Measurements from ENCODE around the gene CMTM7.
A peak's percentile ranks its signal among the peaks of the same experiment; 100 is the strongest.
"Not testable (repeated sequence)": the region's sequence is repeated elsewhere in the genome, so short reads cannot be mapped to it uniquely, and the experiment has no call there.

The CMTM7 gene

GRCh38 chr3:32381922-32382321, 9.7 kb upstream of the CMTM7 start:
- no peak for DNase-seq (ENCODE audit: low read depth)
- H3K4me3 ChIP-seq (ENCODE audit: low read length) = no peak overlapping the region
- TF ChIP-seq CTCF (IDR thresholded peaks at IDR 0.05; ENCODE audit: insufficient read depth, low read depth, low read length, missing control alignments) = no peak

GRCh38 chr3:32383136-32383711, 8.4 kb upstream of the CMTM7 start:
- no peak for DNase-seq (ENCODE audit: low read depth)

GRCh38 chr3:32384938-32385337, 6.7 kb upstream of the CMTM7 start:
- TF ChIP-seq CTCF (IDR thresholded peaks at IDR 0.05; ENCODE audit: insufficient read depth, low read depth, low read length, missing control alignments) = no peak
- H3K4me3 ChIP-seq (ENCODE audit: low read length) = no peak overlapping the region
- no peak for DNase-seq (ENCODE audit: low read depth)

More at GRCh38 chr3:32383136-32383711, 8.4 kb upstream of the CMTM7 start:
- no peak overlapping the region for H3K4me3 ChIP-seq (ENCODE audit: low read length)
- TF ChIP-seq CTCF (IDR thresholded peaks at IDR 0.05; ENCODE audit: insufficient read depth, low read depth, low read length, missing control alignments) = no peak

- no peak overlapping the region for H3K4me3 ChIP-seq (ENCODE audit: low read length)
- no peak for DNase-seq (ENCODE audit: low read depth)
- no peak for TF ChIP-seq CTCF (IDR thresholded peaks at IDR 0.05; ENCODE audit: insufficient read depth, low read depth, low read length, missing control alignments)
Observed at GRCh38 chr3:32387512-32387911, 4.1 kb upstream of the CMTM7 start.

- peak; percentile 45 for DNase-seq (ENCODE audit: low read depth)
- H3K4me3 ChIP-seq (ENCODE audit: low read length) = not testable (repeated sequence)
Observed at GRCh38 chr3:32389577-32389976, 2.1 kb upstream of the CMTM7 start.

GRCh38 chr3:32392536-32393302, 1.1 kb downstream of the CMTM7 start:
- no peak for TF ChIP-seq CTCF (IDR thresholded peaks at IDR 0.05; ENCODE audit: insufficient read depth, low read depth, low read length, missing control alignments)
- peak; percentile 57 for DNase-seq (ENCODE audit: low read depth)
- peak overlapping the region; percentile 55 for H3K4me3 ChIP-seq (ENCODE audit: low read length)

- no peak overlapping the region for H3K4me3 ChIP-seq (ENCODE audit: low read length)
- no peak for DNase-seq (ENCODE audit: low read depth)
- no peak for TF ChIP-seq CTCF (IDR thresholded peaks at IDR 0.05; ENCODE audit: insufficient read depth, low read depth, low read length, missing control alignments)
Observed at GRCh38 chr3:32395496-32395895, 3.8 kb downstream of the CMTM7 start.
